HT-29 (cell line): Measurements from ENCODE around the gene DEUP1. TPM values are rescaled to one million over a fixed set of nuclear protein-coding genes. Genes with fewer than 3 reads are reported as not detected.
"Not testable (repeated sequence)": the region's sequence is repeated elsewhere in the genome, so short reads cannot be mapped to it uniquely, and the experiment has no call there.

ENCODE experiments used
- DNase-seq: peaks from one replicate; pipeline ENCODE4 v3.0.0-alpha.2; 2015; ENCODE audit warnings: low spot score
- total RNA-seq: library from RNA; depleted of rRNA; stranded (reverse); fragments of >200 nt; shearing (Covaris generic); gene quantifications from 2 replicates; pipeline ENCODE4 v1.2.3, GENCODE V29; 2014

The DEUP1 gene
- total RNA-seq, 1 experiment from 2014 or later: not detected

DNA sequence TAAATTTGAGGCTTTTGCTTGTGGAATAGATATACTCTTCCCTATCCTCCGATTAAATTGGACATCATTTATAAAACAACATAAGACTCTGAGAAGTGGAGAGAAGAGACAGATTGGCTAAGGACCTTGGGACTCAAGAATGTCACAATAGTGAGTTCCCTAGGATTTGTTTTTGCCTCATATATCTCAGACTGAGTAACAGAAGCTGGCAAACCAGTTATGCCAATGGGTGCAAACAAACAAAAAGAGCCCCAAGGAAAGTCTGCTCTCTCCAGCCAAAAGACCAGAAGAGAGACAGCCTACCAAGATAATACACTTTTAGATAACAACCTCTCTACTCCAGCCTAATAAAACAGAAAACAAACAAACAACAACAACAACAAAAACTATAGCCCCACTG lies 28.9 kb downstream of the DEUP1 start:
- DNase-seq: no peak

DNA sequence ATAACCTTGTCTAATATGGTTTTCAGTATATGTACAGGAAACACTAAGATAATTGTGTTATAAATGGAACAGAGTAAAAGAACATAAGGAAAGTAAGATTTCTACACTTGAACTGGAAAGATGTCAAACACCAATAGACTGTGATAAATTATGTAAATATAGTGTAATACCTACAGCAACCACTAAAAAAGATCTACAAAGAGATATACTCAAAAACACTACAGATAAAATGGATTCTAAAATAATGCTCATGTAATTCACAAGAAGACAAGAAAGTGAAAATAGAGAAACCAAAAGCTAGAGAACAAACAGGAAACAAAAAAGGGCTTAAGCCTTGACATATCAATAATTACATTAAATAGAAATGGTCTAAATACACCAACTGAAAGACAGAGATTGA lies 30.9 kb downstream of the DEUP1 start:
- DNase-seq: no peak

DNA sequence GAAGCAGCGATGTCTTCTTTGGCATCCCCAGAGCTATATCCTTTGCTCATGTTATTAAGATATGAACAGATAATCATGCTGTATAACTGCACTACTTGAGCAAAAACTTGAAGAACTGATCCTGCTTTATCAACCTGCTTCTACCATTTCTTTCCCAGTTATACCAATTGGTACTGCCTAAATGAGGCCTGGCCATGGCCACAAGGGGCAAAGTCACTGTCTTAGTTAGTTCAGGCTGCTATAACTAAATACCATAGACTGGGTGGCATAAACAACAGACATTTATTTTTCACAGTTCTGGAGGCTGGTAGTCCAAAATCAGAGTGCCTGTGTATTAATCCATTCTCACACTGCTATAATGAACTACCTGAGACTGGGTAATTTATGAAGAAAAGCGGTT lies 37.5 kb downstream of the DEUP1 start:
- DNase-seq: no peak

DNA sequence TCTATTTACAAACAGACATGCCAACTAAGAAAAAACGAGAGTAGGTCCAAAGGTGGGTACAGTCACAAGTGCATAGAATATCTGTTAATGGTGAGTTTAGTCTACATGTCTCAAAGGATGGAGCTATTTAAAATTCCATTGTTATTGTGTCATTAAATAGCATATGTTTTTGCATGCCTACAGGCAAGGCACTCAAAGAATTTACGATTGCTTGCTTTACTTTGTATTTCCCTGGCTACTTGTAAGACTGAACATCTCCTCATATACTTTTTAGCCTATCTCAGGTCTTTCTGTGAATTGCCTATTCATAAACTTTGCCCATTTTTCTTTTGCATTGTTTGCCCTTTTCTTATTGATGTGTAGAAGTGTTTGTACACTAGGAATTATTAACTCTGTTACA lies 39.7 kb downstream of the DEUP1 start:
- DNase-seq: no peak

DNA sequence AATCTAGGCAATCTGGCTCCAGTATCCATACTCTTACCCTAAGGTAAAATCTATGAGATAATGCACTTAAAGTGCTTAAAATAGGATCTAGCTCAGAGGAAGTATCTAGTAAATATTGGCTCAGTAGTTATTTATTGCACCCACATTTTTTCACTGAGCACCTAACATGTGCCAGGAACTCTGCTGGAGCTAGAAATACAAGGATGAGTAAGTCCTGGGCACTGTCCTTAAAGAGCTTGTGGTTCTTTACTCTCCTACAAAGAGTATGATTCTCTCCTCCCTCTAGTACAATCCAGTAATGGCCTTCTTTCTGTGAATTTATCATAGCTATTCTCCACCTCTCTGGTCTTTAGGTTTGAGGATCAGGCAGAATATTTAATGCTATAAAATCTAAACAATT lies 59.2 kb downstream of the DEUP1 start:
- no peak for DNase-seq

DNA sequence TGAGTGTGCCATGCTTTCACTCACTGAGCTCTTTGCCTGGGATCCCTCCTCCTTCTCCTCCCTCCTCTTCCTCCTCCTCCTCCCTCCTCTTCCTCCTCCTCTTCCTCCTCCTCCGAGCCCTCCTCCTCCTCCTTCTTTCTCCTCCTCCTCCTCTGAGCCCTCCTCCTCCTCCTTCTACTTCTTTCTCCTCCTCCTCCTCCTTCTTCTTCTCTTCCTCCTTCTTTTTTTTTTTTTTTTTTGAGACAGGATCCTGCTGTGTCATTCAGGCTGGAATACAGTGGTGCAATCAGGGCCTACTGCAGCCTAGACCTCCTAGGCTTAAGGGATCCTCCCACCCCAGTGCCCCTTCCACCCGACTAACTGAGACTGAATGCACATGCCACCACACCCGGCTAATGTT lies 62.3 kb downstream of the DEUP1 start:
- no peak for DNase-seq

DNA sequence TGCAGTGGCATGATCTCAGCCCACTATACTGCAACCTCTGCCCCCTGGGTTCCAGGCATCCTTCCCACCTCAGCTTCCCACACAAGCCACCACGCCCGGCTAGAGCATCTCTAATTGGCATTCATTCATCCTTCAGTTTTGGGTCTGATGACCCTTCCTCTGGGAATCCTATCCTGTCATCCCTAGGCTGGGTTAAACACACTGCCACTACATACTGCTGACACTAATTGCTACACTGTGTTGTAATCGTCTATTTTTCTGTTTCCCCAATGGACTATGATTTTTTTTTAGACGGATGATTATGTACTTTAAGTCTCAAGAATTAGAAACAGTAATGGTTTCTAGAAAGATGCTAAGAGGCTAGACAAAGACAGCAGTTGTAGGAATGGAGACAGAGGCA lies 62.8 kb downstream of the DEUP1 start:
- no peak for DNase-seq

DNA sequence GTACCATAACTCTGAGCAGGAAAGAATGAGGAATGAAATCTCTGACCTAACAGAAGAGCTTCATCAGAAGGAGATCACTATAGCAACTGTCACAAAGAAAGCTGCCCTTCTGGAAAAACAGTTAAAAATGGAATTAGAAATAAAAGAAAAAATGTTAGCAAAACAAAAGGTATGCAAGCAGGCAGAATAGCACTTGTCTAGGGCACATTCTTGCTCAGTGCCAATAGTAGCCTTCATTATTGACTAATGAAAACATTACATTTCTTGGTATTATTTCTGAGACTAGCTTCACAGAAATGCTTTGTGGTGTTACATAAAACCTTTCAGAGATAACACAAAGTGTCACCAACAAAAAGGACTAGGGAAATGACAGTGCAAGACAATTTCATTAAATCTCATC lies 63.9 kb downstream of the DEUP1 start:
- DNase-seq: no peak

DNA sequence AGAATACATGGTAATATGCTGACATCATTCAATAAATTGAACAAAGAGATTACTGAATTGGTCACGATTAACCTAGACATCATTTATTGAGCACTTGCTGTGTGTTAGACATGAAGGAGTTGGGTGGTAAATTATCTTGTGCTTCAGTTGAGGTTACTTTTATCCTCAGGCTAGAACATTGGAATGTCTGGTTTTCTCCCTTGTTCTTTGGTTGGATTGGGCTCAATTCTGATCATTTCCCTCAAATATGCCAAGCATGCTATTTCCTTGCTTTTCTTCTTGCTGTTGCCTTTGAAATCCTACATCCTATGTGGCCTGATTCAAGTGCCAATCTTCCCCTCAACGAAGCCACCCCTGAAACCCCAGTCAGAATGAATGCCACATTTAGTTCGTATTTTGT lies 65.8 kb downstream of the DEUP1 start:
- DNase-seq: no peak

DNA sequence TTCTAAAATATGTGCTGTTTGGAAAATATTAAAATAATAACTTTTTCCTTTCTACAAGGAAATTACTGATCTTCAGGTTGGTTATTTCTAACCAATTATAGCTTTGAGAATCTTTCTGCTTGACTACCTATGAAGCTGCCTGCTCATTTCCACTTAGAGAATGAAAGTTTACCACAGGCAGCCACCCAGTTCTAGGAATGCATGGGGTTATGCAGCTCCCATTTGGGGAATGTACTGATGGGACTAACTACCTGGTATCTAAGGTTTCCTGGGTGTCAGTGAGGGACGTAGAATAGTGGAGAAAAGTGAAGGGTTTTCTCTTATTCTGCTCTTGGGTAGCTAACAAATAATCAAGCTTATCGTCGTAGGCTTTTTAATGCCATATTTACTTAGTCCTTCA lies 73.4 kb downstream of the DEUP1 start:
- DNase-seq: no peak

DNA sequence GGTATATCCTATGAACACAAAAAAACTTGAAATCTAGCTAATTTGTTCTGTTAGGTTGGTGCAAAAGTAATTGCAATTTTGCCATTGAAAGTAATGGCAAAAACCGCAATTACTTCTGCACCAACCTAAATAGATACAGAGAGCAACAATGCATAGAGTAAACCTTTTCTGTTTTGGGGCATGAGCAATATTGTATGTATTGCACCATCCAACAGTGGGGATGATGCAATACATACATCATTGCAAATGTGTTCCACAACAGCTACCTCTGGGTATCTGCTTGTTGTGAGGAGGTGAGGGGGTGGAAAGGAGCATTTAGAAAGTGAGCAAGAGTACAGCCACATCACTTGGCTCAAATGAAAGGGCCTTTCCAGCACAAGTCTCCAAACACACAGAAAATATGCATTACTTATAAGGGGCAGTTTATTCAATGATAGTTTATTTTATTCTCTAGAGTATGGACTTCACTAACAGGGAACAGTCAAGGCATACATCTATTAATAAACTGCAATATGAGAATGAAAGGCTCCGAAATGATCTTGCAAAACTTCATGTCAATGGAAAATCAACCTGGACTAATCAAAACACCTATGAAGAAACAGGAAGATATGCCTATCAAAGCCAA lies 77.3 kb downstream of the DEUP1 start:
- no peak for DNase-seq

DNA sequence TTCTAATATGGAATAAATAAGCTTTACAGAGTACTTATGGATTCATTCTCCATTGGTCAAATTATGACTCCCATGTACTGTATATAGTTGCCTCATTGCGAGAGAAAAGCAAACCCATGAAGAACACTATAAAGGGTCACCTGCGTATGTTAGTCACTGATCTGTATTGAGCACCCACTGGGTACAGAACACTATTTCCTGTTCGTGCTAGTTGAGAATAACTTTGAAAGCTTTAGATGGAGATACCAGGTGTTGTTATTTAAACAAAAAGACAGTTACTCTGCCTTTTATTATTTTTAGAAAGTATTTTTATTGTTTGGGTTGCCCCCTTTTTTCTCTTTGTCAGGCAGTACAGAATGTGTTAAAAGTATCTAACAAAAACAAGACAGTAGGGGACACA lies 79.9 kb downstream of the DEUP1 start:
- no peak for DNase-seq

DNA sequence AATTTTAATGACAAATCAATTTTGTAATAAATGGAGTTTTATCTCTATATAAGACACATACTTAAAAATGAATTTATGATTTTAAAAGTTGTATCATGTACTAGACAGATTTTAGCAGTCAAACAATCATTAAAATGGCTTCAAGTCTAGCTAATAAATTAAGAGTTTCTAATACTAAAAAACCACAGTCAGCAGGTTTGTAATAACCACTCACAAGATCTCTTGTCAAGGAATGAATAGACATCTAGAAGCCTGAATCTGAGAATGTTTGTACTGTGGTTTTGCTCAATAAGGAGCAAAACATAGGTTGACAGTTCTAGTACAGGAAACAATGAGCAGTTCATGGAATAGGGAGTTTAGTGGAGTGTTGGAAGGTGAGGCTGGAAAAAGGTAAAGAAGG lies 81.2 kb downstream of the DEUP1 start:
- no peak for DNase-seq

DNA sequence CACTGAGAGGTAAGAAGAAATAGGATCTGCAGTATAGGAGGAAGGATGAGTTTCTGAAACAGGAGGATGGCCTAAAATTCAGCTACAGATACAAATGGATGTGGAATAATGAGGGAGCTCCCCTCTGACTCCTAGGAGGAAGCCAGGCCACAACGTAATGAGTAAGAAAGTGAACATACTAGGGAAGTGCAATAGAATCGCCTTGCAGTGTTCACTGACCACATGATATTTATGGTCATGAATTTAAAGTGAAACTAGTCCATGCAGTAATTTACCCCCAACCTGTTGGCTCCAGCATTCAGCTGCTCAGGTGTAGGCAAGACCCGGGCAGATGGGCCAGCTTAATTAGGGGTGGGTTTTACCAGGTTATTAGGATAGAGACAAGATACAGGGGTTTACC lies 101.7 kb downstream of the DEUP1 start:
- DNase-seq: no peak

DNA sequence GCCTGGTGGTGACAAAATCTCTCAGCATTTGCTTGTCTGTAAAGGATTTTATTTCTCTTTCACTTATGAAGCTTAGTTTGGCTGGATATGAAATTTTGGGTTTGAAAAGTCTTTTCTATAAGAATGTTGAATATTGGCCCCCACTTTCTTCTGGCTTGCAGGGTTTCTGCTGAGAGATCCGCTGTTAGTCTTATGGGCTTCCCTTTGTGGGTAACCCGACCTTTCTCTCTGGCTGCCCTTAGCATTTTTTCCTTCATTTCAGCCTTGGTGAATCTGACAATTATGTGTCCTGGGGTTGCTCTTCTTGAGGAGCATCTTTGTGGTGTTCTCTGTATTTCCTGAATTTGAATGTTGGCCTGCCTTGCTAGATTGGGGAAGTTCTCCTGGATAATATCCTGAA lies 112.7 kb downstream of the DEUP1 start:
- DNase-seq: not testable (repeated sequence)

DNA sequence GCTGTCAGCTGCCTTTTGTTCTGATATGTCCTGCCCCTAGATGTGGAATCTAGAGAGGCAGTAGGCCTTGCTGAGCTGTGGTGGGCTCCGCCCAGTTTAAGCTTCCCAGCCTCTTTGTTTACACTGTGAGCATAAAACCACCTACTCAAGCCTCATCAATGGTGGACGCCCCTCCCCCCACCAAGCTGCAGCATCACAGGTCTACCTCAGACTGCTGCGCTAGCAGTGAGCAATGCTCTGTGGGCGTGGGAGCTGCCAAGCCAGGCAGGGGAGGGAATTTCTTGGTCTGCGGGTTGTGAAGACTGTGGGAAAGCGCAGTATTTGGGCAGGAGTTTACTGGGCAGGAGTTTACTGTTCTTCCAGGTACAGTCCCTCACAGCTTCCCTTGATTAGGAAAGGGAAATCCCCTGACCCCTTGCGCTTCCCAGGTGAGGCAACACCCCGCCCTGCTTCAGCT lies 114.1 kb downstream of the DEUP1 start:
- DNase-seq: peak; percentile 79

DNA sequence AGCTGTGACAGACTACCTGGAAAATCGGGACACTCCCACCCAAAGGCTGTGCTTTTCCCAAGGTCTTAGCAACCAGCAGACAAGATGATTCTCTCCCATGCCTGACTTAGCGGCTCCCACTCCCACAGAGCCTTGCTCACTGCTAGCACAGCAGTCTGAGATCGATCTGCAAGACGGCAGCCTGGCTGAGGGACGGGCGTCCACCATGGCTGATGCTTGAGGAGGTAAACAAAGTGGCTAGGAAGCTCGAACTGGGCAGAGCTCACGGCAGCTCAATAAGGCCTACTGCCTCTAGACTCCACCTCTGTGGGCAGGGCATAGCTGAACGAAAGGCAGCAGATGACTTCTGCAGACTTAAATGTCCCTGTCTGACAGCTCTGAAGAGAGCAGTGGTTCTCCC lies 127.7 kb downstream of the DEUP1 start:
- DNase-seq: no peak

DNA sequence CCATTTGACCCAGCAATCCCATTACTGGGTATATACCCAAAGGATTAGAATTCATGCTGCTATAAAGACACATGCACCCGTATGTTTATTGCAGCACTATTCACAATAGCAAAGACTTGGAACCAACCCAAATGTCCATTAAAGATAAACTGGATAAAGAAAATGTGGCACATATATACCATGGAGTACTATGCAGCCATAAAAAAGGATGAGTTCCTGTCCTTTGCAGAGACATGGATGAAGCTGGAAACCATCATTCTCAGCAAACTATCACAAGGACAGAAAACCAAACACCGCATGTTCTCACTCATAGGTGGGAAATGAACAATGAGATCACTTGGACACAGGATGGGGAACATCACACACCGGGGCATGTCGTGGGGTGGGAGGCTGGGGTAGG lies 133.1 kb downstream of the DEUP1 start:
- DNase-seq: not testable (repeated sequence)

DNA sequence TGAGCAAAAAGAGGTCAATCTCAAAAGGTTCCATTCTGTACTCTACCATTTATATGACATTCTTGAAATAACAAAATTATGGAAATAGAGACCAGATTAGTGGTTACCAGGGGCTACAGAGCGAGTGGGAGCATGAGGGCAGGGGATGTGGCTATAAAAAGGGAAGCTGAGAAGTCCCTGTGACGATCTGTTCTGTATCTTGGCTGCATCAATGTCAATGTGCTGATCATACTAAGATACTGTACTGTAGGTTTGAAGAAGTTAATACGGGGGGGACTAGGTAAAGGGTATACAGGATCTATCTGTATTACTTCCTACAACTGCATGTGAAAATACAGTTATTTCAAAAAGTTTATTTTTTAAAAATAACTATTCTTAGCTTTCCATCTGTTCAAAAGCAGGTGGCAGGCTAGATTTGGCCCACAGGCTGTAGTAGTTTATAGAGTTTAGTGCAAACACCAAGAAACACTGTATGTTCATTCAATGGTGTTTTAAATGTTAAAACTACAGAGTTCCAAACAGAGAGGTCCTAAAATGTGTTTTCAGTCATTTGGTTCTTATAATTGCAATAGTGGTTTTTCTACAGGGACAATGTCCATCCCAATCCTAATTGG lies 134.5 kb downstream of the DEUP1 start:
- no peak for DNase-seq

DNA sequence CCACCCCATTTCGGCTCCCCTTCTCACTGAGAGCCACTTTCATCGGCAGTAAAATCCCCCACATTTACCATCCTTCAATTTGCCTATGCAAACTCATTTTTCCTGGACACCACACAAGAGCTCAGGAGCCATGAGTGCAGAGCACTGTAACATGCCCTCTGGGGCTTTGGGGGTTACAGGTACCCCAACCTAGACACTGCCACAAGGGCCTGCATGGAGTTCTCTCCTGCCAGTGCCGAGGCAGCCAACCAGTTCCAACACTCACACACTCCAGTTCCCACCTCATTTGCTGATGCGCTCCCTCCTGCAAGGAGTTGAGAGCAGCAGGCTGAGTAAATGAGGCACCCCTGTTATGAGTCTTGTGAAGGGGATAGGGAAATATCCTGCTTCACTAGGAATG lies 136.5 kb downstream of the DEUP1 start:
- no peak for DNase-seq

DNA sequence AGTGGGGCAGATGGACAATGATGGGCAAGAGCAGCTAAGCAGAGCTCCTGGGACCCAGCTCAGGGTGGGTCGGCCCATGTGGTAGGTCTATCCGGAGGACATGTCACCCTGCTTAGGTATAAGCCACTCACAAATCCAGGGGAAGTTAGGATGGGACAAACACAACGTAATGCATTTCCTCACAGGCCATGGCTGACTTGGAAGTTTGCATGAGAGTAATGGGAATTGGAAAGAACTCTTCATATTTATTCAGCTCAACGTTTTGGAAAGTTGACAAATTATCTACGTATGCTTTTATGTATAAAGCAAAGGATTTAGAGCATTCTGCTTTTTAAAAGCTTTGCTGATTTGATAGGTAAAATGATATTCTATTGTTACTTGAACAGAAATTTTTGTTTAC lies 137.7 kb downstream of the DEUP1 start:
- no peak for DNase-seq

DNA sequence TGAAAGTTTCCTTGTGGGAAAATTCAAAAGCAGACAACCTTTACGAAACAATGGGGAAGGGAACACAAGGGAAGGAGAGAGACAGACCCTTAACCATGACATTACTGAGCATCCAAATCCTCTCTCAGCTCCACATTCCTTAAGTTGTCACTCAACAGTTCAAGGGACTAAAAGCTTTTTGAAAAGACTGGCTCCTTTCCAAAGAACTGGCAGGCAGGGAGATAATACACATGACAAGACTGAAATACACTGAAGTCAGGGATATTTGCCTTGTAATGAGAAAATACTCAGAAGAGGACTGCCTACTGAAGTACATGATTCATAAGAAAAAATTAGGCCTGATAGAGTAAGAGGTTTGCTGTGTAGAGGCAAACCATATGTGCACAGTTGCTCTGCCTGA lies 143.6 kb downstream of the DEUP1 start:
- no peak for DNase-seq

DNA sequence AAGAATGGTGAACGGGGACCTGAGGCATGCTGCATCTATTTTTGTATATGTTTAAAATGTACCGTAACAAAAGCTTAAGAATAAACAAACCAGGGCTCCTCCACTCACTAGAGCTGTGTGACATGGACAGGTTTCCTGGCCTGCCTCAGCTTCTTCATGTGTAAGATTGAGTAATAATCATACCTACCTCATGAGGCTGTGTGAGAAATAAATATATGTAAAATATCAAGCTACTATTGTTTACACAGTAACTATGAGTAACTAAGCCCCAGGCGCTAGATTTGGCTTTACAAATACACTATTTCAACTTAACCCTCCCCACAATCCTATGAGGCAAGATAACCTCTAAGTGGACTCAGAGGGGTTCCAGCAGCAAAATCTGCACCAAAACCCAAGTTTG lies 146.3 kb downstream of the DEUP1 start:
- DNase-seq: no peak

DNA sequence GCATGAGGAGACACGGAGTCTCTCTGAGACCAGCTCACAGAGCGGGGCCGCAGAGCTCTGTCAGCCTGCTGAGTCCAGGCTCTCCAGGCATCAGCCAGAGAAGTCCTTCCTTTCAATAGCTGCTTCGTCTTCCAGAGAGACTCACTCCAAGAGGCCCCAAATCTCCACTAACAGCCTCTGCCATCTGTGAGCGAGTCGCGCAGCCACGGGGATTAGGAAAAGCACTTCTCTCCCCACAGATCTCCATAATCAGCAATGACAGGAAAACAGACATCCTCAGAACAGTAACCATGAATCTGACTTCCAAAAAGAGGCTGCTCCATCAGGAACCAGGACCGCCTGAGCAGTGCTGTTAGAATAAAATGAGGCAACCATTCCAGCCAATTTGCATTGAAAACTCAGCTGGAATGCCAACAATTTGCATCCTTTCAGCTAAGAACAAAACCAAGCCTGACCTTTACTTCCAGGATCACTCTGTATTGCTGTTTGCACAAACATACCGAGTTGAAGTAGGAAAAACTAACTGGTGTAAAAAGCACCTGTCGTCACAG lies 147.2 kb downstream of the DEUP1 start:
- DNase-seq: no peak
